HG03432 (cell line): ENCODE results near the gene ZNHIT2.

Experiments
- ATAC-seq: cut with Tn5 transposase; IDR thresholded peaks from one replicate; pipeline ENCODE4 v1.9.1; 2021; ENCODE audit warnings: mild to moderate bottlenecking, moderate library complexity; ENCODE audit not compliant: unreplicated experiment

ZNHIT2 gene

DNA sequence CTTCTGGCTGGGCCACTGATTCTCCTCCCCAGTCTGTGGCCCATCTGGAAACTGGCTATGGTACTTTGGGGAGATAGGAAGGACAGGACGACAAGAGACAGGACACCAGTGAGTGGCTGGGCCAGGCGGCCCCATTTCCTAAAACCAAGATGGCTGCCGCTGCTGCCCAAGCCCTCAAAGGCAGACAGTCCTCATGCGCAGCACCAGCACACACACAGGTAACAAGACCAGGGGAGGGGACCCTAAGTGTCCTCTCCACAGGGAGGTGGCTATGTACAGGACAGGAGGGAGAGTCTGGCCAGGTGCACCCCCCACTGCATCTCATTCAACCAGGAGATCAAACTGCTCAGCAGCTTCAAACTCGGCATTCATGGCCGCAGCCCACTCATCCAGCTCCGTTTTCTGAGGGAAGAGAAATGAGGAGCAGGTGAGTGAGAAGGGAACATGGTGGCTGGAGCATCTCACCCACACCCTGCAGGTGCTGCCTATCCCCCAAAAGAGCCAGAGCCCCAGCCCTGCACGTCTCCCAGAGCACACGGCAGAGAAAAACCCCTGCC is 38.6 kb downstream of the ZNHIT2 start:
- ATAC-seq: no peak

DNA sequence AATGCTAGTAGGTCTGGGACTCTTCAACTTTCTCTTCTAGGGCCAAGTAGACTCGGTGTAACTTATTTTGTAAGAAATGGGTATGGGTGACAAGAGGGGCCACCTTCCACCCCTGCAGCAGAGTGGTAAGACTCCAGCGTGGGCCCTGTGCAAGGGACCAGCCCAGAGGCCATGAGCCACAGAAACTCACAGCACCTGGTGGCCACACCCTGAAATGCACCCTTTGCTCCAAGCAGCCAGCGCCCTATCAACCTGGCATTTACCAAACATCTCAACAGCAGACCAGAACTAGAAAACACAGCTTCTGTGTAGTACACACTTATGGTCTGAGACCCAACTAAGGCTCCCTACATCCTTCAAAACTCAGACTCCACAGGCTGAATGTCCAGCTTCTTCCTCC is 39.4 kb downstream of the ZNHIT2 start:
- ATAC-seq: no peak

DNA sequence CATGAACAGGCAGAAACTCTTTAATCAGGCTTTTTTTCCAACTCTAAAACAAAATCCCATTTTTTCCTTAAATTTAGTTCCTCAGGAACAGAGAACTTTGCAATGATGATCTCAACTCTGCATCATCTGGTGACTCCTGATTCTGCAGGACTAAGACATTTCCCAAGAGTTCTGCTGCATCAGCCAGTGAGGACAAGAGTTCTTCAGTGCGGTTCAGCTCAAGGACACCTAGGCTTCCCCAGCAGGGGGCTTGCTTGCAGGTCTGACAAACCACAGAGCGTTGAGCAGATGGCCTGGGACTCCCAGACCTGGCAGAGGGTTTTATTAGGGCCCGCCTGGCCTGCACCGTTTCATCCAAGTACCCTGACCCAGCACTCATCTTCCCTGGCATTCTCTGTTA is 40.0 kb downstream of the ZNHIT2 start:
- ATAC-seq: no peak

DNA sequence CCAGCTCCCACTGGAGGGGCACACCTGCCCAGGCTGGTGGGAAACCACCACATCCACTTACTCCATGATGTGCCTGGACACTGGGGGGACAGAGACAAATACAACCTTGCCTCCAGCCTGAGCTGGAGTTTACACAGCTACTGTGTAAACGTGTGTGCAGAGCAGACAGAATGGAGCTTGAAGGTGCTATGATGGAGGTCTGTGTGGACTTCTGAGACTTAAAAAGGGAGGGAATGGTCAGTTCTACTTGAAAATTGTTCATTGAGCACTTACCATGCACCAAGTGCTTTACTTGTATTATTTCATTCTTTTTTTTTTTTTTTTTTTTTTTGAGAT is 44.9 kb downstream of the ZNHIT2 start:
- ATAC-seq: no peak

DNA sequence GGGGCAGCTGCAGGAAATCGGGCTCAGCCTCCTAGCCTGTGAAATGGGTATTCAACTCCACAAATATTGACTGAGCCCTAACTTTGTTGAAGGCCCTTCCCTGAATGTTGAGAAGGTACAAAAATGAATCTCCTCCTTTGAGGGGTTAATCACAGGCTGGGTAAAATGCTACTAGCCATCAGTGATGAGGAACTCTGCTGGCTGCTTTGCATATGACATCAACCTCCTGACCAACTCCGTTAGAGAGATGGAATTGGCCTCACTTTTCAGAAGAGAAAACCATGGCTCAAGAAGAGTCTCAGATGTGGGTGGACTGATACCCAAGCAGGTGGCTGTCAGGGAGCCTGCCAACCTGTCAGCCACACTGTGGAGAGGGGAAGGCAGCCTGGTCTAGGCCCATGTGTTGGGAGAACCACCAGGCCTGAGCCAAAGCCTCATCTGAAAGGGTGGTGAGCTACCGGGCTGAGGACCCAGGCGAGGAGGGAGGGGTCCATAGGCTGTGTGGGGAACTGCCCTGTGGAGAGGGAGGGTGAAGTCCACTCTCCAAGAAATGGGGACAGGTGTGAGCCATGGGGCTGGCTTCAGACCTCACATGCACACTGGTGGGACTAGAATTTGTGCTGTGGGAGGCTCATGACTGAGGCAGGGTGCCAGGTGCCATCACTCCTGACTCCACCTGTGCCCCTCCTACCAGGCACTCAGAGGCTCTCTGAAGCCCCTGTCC is 45.4 kb downstream of the ZNHIT2 start:
- no peak for ATAC-seq

DNA sequence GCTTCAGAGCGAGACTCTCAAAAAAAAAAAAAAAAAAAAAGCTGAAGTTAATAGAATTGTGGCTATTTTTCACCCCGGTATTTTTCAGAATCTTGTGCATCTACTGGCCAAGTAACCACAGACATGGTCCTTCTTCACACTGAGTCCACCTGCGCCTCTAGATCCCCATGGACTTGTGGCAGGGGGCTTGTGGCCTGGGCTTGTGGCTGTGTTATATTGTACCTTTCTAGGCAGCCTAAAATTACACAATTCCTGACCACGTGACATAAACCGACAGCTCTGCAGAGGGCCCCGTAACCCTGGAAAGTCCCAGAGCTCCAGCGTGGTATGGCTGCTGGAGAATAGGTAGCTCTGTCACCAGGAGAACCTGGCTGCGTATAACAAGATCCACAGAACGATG is 48.3 kb downstream of the ZNHIT2 start:
- ATAC-seq: no peak

DNA sequence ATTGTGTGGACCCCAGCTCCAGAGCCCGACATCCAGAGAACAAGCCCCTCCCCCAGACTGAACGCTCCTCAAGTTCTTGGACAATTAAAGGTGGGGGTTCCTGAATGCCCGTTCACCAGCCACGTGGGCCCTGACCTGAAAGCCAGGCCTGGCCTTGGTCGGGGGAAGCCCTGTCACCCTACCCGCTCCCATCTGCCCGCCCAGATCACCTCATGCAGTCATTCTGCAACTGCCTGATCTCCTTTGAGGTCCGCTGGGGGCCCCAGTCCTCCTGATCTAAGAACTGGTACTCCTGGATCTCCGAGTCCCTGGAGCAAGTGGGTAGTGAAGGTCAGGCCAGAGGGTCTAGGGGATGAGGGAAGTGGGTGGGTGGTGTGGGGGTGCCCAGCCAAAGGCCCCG is 50.1 kb downstream of the ZNHIT2 start:
- ATAC-seq: no peak

DNA sequence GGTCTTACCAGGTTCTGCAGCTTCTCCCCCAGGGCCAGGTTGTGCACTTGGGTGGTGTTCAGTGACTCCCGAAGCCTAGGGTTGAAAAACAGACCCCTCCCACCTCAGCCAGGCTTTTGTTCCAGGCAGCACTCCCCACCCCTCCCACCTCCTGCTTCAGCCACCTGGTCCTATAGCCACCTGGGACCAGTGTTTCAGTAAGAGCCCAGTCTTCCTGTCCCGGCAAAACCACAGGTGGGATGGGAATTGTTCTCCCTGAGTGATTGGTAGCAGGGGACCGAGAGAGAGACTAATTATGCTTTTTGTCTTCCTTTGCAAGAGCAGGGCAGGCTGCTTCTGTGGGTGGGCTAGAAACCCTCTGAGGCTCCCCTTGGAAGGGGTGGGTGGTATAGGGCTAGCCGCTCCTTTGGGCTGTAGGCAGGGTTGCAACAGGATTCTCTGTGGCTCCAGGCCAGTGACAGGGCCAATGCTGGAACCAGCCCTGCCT is 50.7 kb downstream of the ZNHIT2 start:
- no peak for ATAC-seq
